ENCODE data around the gene FBXL17. TPM values are rescaled to one million over a fixed set of nuclear protein-coding genes. Genes with fewer than 3 reads are reported as not detected.

FBXL17 gene
- total RNA-seq, 1 experiment from 2014 or later, result 8.8 TPM

DNA sequence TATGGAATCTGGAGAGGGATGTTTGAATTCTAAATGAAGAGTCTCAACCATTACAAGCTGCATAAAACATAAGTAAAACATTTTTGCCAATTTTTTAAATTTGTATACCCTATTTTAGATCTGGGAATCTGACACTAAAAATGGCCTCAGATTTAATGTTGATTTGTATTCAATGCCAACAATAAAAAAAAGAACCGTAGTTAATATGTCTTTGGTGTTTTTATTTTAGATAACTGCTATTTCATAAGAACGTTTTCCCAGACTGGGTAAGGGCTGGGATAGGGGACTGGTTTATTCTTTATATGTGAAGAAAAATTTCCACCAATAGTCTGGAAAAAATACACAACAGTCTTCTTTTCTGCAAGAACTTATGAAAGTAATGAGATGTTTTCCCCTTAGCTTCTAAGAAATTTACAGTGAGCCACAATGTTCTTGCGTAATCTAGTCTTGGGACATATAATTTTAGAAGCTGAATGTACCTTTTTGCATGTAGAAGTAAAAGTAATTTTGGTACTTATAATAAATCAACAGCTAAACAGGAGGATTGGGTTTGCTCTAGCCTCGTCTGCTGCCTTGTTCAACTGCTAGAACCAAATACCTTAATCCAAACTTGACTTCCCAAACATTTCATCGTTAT is 466.6 kb downstream of the FBXL17 start:
- Histone ChIP-seq H3K9me2 (replicated peaks; ENCODE audit: low read length) (no peaks in the 10 kb centered on the region), H3K4me2 (ENCODE audit: low read length) (no peak overlapping the region), H2AFZ (ENCODE audit: low read length) (no peak overlapping the region), H3K79me2 (ENCODE audit: low read length) (no peaks in the 10 kb centered on the region), H3F3A (ENCODE audit: low read length, unreplicated experiment) (no peaks in the 10 kb centered on the region), H3K27ac (ENCODE audit: low read length) (no peak overlapping the region), H3K4me3 (ENCODE audit: low read length) (no peak overlapping the region), H3K27me3 (ENCODE audit: low read length) (no peaks in the 10 kb centered on the region), H4K20me1 (ENCODE audit: low read length) (no peaks in the 10 kb centered on the region), H3K36me3 (ENCODE audit: low read depth, low read length) (no peaks in the 10 kb centered on the region), H3K4me1 (ENCODE audit: insufficient read depth, low read length) (no peaks in the 10 kb centered on the region), H3K9ac (ENCODE audit: low read length) (no peak overlapping the region), H3K9me3 (ENCODE audit: low read length) (no peaks in the 10 kb centered on the region)
- POLR2A ChIA-PET (ENCODE audit: unreplicated experiment), result no interaction called here
- no TSS peak for BruUV-seq (replicated peaks)
- intact Hi-C loops (cut with micrococcal nuclease), result no loop called here
- no peak for DNase-seq
- ATAC-seq, result no peak
- TF ChIP-seq, protein P1, sequence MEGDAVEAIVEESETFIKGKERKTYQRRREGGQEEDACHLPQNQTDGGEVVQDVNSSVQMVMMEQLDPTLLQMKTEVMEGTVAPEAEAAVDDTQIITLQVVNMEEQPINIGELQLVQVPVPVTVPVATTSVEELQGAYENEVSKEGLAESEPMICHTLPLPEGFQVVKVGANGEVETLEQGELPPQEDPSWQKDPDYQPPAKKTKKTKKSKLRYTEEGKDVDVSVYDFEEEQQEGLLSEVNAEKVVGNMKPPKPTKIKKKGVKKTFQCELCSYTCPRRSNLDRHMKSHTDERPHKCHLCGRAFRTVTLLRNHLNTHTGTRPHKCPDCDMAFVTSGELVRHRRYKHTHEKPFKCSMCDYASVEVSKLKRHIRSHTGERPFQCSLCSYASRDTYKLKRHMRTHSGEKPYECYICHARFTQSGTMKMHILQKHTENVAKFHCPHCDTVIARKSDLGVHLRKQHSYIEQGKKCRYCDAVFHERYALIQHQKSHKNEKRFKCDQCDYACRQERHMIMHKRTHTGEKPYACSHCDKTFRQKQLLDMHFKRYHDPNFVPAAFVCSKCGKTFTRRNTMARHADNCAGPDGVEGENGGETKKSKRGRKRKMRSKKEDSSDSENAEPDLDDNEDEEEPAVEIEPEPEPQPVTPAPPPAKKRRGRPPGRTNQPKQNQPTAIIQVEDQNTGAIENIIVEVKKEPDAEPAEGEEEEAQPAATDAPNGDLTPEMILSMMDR (conservative IDR thresholded peaks at IDR 0.05; ENCODE audit: low read depth, low read length), result no peak
- TF ChIP-seq EZH2phosphoT487 (IDR thresholded peaks at IDR 0.05; ENCODE audit: borderline replicate concordance, low read length) (no peak), EZH2 (IDR thresholded peaks at IDR 0.05; ENCODE audit: low read length, unreplicated experiment) (no peak)
- CTCF ChIA-PET, result no interaction called here

- Histone ChIP-seq H3K9me2 (replicated peaks; ENCODE audit: low read length) (no peaks in the 10 kb centered on the region), H3F3A (ENCODE audit: low read length, unreplicated experiment) (no peaks in the 10 kb centered on the region), H3K79me2 (ENCODE audit: low read length) (no peaks in the 10 kb centered on the region), H3K4me1 (ENCODE audit: insufficient read depth, low read length) (no peaks in the 10 kb centered on the region), H3K4me3 (ENCODE audit: low read length) (no peak overlapping the region), H4K20me1 (ENCODE audit: low read length) (no peaks in the 10 kb centered on the region), H3K27me3 (ENCODE audit: low read length) (no peaks in the 10 kb centered on the region), H3K9ac (ENCODE audit: low read length) (no peak overlapping the region), H3K27ac (ENCODE audit: low read length) (no peak overlapping the region), H3K36me3 (ENCODE audit: low read depth, low read length) (no peaks in the 10 kb centered on the region), H2AFZ (ENCODE audit: low read length) (no peak overlapping the region), H3K4me2 (ENCODE audit: low read length) (no peak overlapping the region), H3K9me3 (ENCODE audit: low read length) (no peaks in the 10 kb centered on the region)
- no peak for ATAC-seq
- CTCF ChIA-PET, result no interaction called here
- POLR2A ChIA-PET (ENCODE audit: unreplicated experiment), result no interaction called here
- intact Hi-C loops (cut with micrococcal nuclease), result no loop called here
- DNase-seq, result no peak
- TF ChIP-seq, protein P1 (conservative IDR thresholded peaks at IDR 0.05; ENCODE audit: low read depth, low read length), result no peak
- TF ChIP-seq EZH2 (IDR thresholded peaks at IDR 0.05; ENCODE audit: low read length, unreplicated experiment), result no peak
- no peak for TF ChIP-seq EZH2phosphoT487 (IDR thresholded peaks at IDR 0.05; ENCODE audit: borderline replicate concordance, low read length)
- no TSS peak for BruUV-seq (replicated peaks)
Measured at GRCh38 chr5:107913494-107913893, 468.4 kb downstream of the FBXL17 start.

- intact Hi-C loops (cut with micrococcal nuclease), result no loop called here
- POLR2A ChIA-PET (ENCODE audit: unreplicated experiment), result no interaction called here
Measured at GRCh38 chr5:107900721-107901120, 481.2 kb downstream of the FBXL17 start.

More at GRCh38 chr5:107900721-107901120, 481.2 kb downstream of the FBXL17 start:
- no peaks in the 10 kb centered on the region for H3F3A ChIP-seq (ENCODE audit: low read length, unreplicated experiment)
- CTCF ChIA-PET, result no interaction called here
- H3K9me3 ChIP-seq (ENCODE audit: low read length), result no peaks in the 10 kb centered on the region
- H3K4me2 ChIP-seq (ENCODE audit: low read length), result no peak overlapping the region
- no peaks in the 10 kb centered on the region for H4K20me1 ChIP-seq (ENCODE audit: low read length)
- H3K9me2 ChIP-seq (replicated peaks; ENCODE audit: low read length), result no peaks in the 10 kb centered on the region
- H3K4me3 ChIP-seq (ENCODE audit: low read length), result no peak overlapping the region
- BruUV-seq (replicated peaks), result no TSS peak
- no peak overlapping the region for H2AFZ ChIP-seq (ENCODE audit: low read length)
- TF ChIP-seq, protein P1 (conservative IDR thresholded peaks at IDR 0.05; ENCODE audit: low read depth, low read length), result no peak
- TF ChIP-seq EZH2 (IDR thresholded peaks at IDR 0.05; ENCODE audit: low read length, unreplicated experiment) (no peak), EZH2phosphoT487 (IDR thresholded peaks at IDR 0.05; ENCODE audit: borderline replicate concordance, low read length) (no peak)
- no peaks in the 10 kb centered on the region for H3K36me3 ChIP-seq (ENCODE audit: low read depth, low read length)
- H3K27me3 ChIP-seq (ENCODE audit: low read length), result no peaks in the 10 kb centered on the region
- H3K9ac ChIP-seq (ENCODE audit: low read length), result no peak overlapping the region
- H3K4me1 ChIP-seq (ENCODE audit: insufficient read depth, low read length), result no peaks in the 10 kb centered on the region
- H3K27ac ChIP-seq (ENCODE audit: low read length), result no peak overlapping the region
- ATAC-seq (no peak), DNase-seq (no peak)
- no peaks in the 10 kb centered on the region for H3K79me2 ChIP-seq (ENCODE audit: low read length)
